ENCODE measurements around the gene CDH23.

The CDH23 gene

DNA sequence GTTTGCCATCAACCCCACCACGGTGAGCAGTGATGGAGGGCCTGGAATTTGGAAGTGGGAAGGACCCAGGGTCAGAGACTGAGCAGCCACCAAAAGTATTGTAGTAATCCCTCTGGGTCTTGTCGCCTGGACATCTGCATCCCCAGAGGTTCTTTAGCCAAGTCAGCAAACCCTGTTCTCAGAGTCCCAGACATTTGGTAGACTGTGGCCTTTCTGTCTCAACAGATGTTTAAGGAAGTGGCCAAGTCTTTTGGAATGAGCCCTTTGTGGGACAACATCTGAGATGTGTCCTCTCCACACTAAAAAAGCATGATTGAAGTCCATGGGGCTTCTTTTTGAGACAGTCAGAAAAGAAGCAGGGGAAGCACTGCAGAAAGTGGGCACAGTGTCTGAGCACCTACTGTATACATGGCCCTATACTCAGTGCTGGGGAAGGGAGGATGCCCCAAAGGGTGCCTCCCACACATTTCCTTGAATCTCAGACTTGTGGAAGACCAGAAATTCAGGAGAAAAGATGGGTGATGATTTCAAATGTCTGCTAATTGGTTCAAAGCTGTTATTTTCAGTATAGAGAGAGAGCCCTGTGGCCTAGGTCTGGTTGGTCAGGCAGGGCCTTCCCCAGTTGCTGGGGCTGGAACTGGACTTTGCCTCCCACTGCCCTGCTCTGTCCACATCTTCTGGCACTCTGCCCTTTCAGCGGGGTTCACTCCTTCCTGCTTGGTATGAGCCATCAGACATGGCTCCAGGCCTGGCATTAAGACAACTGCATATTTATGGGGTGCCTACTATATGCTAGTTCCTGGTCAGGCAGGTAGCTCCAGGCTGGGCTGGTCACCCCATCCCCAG is 403.1 kb downstream of the CDH23 start:
- DNase-seq, result no peak
- Mint-ChIP-seq H3K36me3 (ENCODE audit: low read depth) (no peaks in the 10 kb centered on the region), H3K4me3 (no peak overlapping the region), H3K4me1 (no peaks in the 10 kb centered on the region), H3K27ac (no peak overlapping the region), H3K27me3 (ENCODE audit: low read depth, poor library complexity) (peaks cover 25% of the 10 kb centered on the region), H3K9me3 (no peaks in the 10 kb centered on the region)
- TF ChIP-seq, protein P1, sequence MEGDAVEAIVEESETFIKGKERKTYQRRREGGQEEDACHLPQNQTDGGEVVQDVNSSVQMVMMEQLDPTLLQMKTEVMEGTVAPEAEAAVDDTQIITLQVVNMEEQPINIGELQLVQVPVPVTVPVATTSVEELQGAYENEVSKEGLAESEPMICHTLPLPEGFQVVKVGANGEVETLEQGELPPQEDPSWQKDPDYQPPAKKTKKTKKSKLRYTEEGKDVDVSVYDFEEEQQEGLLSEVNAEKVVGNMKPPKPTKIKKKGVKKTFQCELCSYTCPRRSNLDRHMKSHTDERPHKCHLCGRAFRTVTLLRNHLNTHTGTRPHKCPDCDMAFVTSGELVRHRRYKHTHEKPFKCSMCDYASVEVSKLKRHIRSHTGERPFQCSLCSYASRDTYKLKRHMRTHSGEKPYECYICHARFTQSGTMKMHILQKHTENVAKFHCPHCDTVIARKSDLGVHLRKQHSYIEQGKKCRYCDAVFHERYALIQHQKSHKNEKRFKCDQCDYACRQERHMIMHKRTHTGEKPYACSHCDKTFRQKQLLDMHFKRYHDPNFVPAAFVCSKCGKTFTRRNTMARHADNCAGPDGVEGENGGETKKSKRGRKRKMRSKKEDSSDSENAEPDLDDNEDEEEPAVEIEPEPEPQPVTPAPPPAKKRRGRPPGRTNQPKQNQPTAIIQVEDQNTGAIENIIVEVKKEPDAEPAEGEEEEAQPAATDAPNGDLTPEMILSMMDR (IDR thresholded peaks at IDR 0.05), result no peak

DNA sequence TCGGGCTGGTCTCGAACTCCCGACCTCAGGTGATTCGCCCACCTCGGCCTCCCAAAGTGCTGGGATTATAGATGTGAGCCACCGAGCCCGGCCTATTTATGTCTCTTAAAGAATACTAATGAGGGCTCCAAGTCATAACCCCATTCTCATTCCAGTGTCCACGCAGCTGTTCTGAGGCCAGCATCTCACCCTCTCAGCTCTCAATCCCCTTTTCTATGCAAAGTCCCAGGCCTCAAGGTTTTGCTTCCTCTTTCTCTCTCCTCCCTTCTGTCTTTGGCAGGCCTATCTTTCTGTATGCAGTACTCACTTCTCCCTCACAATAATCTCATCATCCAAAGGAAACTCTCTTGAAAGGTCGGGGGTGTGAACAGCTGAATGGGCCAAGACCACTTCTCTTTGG is 404.6 kb downstream of the CDH23 start:
- Mint-ChIP-seq H3K27ac (no peak overlapping the region), H3K4me1 (peaks cover 3% of the 10 kb centered on the region), H3K9me3 (no peaks in the 10 kb centered on the region), H3K4me3 (no peak overlapping the region), H3K36me3 (ENCODE audit: low read depth) (no peaks in the 10 kb centered on the region), H3K27me3 (ENCODE audit: low read depth, poor library complexity) (peaks cover 37% of the 10 kb centered on the region)
- TF ChIP-seq, protein P1 (IDR thresholded peaks at IDR 0.05), result no peak
- DNase-seq, result no peak

- peaks cover 44% of the 10 kb centered on the region for H3K27me3 Mint-ChIP-seq (ENCODE audit: low read depth, poor library complexity)
- TF ChIP-seq, protein P1 (IDR thresholded peaks at IDR 0.05), result no peak
- H3K4me3 Mint-ChIP-seq, result no peak overlapping the region
- no peaks in the 10 kb centered on the region for H3K9me3 Mint-ChIP-seq
- peaks cover 3% of the 10 kb centered on the region for H3K4me1 Mint-ChIP-seq
- H3K27ac Mint-ChIP-seq, result no peak overlapping the region
- no peak for DNase-seq
- no peaks in the 10 kb centered on the region for H3K36me3 Mint-ChIP-seq (ENCODE audit: low read depth)
Measured at GRCh38 chr10:71802235-71802634, 405.5 kb downstream of the CDH23 start.

DNA sequence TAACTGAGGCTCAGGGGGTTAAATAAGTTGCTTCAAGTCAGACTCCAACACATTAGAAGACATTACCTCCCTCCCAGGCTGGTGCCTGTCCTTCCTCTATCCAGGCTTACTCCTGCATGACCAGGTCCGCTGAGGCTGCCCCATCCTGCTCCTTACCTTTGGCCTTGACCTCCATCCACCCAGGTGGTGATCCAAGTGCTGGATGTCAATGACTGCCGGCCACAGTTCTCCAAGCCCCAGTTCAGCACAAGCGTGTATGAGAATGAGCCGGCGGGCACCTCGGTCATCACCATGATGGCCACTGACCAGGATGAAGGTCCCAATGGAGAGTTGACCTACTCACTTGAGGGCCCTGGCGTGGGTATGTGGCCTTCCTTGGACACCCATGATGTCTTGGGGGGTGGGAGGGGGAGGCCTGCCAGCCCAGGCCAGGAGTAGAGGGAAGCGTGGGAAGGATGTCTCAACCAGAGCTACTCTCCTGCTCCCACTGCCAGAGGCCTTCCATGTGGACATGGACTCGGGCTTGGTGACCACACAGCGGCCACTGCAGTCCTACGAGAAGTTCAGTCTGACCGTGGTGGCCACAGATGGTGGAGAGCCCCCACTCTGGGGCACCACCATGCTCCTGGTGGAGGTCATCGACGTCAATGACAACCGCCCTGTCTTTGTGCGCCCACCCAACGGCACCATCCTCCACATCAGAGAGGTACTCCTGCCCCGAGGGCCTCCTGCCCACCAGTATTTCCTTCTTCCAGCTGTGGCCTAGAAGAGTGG is 406.2 kb downstream of the CDH23 start:
- Mint-ChIP-seq H3K27ac (no peak overlapping the region), H3K36me3 (ENCODE audit: low read depth) (no peaks in the 10 kb centered on the region), H3K4me3 (no peak overlapping the region), H3K27me3 (ENCODE audit: low read depth, poor library complexity) (peaks cover 44% of the 10 kb centered on the region), H3K9me3 (no peaks in the 10 kb centered on the region), H3K4me1 (peaks cover 3% of the 10 kb centered on the region)
- no peak for DNase-seq
- TF ChIP-seq, protein P1 (IDR thresholded peaks at IDR 0.05), result no peak

- Mint-ChIP-seq H3K4me1 (peaks cover 3% of the 10 kb centered on the region), H3K36me3 (ENCODE audit: low read depth) (no peaks in the 10 kb centered on the region), H3K9me3 (no peaks in the 10 kb centered on the region), H3K27me3 (ENCODE audit: low read depth, poor library complexity) (peaks cover 49% of the 10 kb centered on the region), H3K27ac (no peak overlapping the region), H3K4me3 (no peak overlapping the region)
- no peak for DNase-seq
- TF ChIP-seq, protein P1 (IDR thresholded peaks at IDR 0.05), result no peak
Measured at GRCh38 chr10:71804077-71804476, 407.4 kb downstream of the CDH23 start.
